Panc1 (cell line): ENCODE measurements around the gene DLG2.

Source experiments
- POLR2AphosphoS5 ChIP-seq: IDR thresholded peaks from 2 replicates; pipeline ENCODE4 v1.6.1; 2012; ENCODE audit warnings: mild to moderate bottlenecking, low read depth, low read length, moderate library complexity
- SIN3A ChIP-seq: IDR thresholded peaks from 2 replicates; pipeline ENCODE4 v1.6.1; 2012; ENCODE audit warnings: low read depth, mild to moderate bottlenecking, low read length, moderate library complexity, borderline replicate concordance; ENCODE audit not compliant: insufficient read depth

- no peak for TF ChIP-seq SIN3A
- TF ChIP-seq POLR2AphosphoS5, result no peak
Measured at GRCh38 chr11:83956119-83956697, 1670.9 kb downstream of the DLG2 start.
